CD4-positive, alpha-beta T cell (primary cell): ENCODE data around the gene KCND3. TPM values are rescaled to one million over a fixed set of nuclear protein-coding genes. Genes with fewer than 3 reads are reported as not detected.

ENCODE experiments used
- ATAC-seq: fragments of 200-7000 bp; cut with Tn5 transposase; one replicate; pipeline ENCODE4 v1.10.0; 2022; ENCODE audit warnings: mild to moderate bottlenecking; ENCODE audit not compliant: poor library complexity
- CTCF ChIA-PET: fragments of 350-600 bp; sonication (Branson Sonifier 250); formaldehyde crosslinking; loops from one replicate; lab custom pipeline; 2021; ENCODE audit warnings: antibody characterized with exemption, inconsistent platforms; lab: Charles Lee
- POLR2A ChIA-PET: fragments of 350-600 bp; sonication (Branson Sonifier 250); formaldehyde crosslinking; loops from one replicate; lab custom pipeline; 2021; ENCODE audit warnings: antibody characterized with exemption, inconsistent platforms; lab: Charles Lee
- DNase-seq, 14 experiments: peaks; one replicate each; pipeline ENCODE4 v3.0.0-alpha.2; 2013 to 2020; ENCODE audit warnings: mixed read lengths in 2 of 14
- H3K27ac ChIP-seq, 2 donors: one replicate each; pipeline versions ENCODE4 v1.5.1 to v1.7.0; 2013; ENCODE audit warnings: low read length in 2 of 2, low read depth in 1 of 2, mild to moderate bottlenecking in 1 of 2
- H3K27me3 ChIP-seq, 2 experiments: 1 replicate in 1 of 2; 2 replicates in 1 of 2; pipeline versions ENCODE4 v1.6.1 to v1.7.0; 2013; ENCODE audit warnings: low read length in 2 of 2, control low read depth in 1 of 2, mild to moderate bottlenecking in 1 of 2, moderate library complexity in 1 of 2; ENCODE audit not compliant: insufficient read depth in 2 of 2, control insufficient read depth in 1 of 2
- H3K36me3 ChIP-seq: one replicate; pipeline ENCODE4 v1.6.1; 2013; ENCODE audit warnings: low read length, control low read depth; ENCODE audit not compliant: insufficient read depth
- H3K4me1 ChIP-seq: one replicate; pipeline ENCODE4 v1.6.1; 2013; ENCODE audit warnings: low read length, control low read depth; ENCODE audit not compliant: insufficient read depth
- H3K4me3 ChIP-seq: one replicate; pipeline ENCODE4 v1.5.1; 2013; ENCODE audit warnings: mild to moderate bottlenecking, low read length, moderate library complexity
- H3K9me3 ChIP-seq, 2 experiments: 1 replicate in 1 of 2; 2 replicates in 1 of 2; pipeline versions ENCODE4 v1.6.1 to v1.7.0; 2013; ENCODE audit warnings: low read length in 2 of 2, mild to moderate bottlenecking in 2 of 2, control low read depth in 1 of 2, moderate library complexity in 1 of 2; ENCODE audit not compliant: control insufficient read depth in 1 of 2, insufficient read depth in 1 of 2
- H3K27ac Mint-ChIP-seq: one replicate; pipeline ENCODE4 v1.8.0; 2020; ENCODE audit warnings: mixed read lengths
- H3K27me3 Mint-ChIP-seq: one replicate; pipeline ENCODE4 v1.8.0; 2021; ENCODE audit warnings: mixed read lengths
- H3K36me3 Mint-ChIP-seq: one replicate; pipeline ENCODE4 v1.8.0; 2021; ENCODE audit warnings: low read depth, mixed read lengths
- H3K4me1 Mint-ChIP-seq: one replicate; pipeline ENCODE4 v1.8.0; 2021; ENCODE audit warnings: low read depth, mixed read lengths
- H3K4me3 Mint-ChIP-seq: one replicate; pipeline ENCODE4 v1.8.0; 2020; ENCODE audit warnings: mild to moderate bottlenecking, mixed read lengths
- H3K9me3 Mint-ChIP-seq: one replicate; pipeline ENCODE4 v1.8.0; 2020; ENCODE audit warnings: mixed read lengths
- CTCF ChIP-seq: fragments of 200-600 bp; IDR thresholded peaks from one replicate; pipeline ENCODE4 v1.8.0; 2022; ENCODE audit warnings: antibody characterized with exemption, mild to moderate bottlenecking
- intact Hi-C, 2 experiments: fragments of 100-400 bp; cut with DNase I in 1 of 2; cut with micrococcal nuclease in 1 of 2; formaldehyde crosslinking; loops; one replicate each; pipeline versions ENCODE4 v1.15.1 to v1.9.0; 2023 to 2025; cut with DNase I, micrococcal nuclease
- total RNA-seq, 174 experiments: library from RNA in 2 of 174; stranded (reverse) in 2 of 174; gene quantifications; one replicate each; pipeline ENCODE4 v1.2.3 and lab custom pipeline; 2021 to 2026

Gene KCND3
- total RNA-seq, 2 experiments from 2014 or later: 0.05 TPM; not detected in 1

- no peaks in the 10 kb centered on the region for H3K4me1 ChIP-seq
- no peak overlapping the region for H3K4me3 Mint-ChIP-seq
- H3K36me3 Mint-ChIP-seq: no peaks in the 10 kb centered on the region
- H3K27ac ChIP-seq: no peak overlapping the region
- intact Hi-C loops: no loop called here
- H3K4me3 ChIP-seq: no peak overlapping the region
- ChIA-PET CTCF (no interaction called here), POLR2A (no interaction called here)
- no peak for TF ChIP-seq CTCF
- no peak for ATAC-seq
- DNase-seq: no peak
- H3K9me3 Mint-ChIP-seq: peaks cover 4% of the 10 kb centered on the region
- peaks cover 0 to 5% of the 10 kb centered on the region in 2 experiments for H3K9me3 ChIP-seq
- H3K4me1 Mint-ChIP-seq: no peaks in the 10 kb centered on the region
- H3K27ac Mint-ChIP-seq: no peak overlapping the region
- H3K27me3 Mint-ChIP-seq: peaks cover 38% of the 10 kb centered on the region
- peaks cover 3 to 17% of the 10 kb centered on the region in 2 experiments for H3K27me3 ChIP-seq
- no peaks in the 10 kb centered on the region for H3K36me3 ChIP-seq
Measured at GRCh38 chr1:111822138-111822537, 167.3 kb downstream of the KCND3 start.

DNA sequence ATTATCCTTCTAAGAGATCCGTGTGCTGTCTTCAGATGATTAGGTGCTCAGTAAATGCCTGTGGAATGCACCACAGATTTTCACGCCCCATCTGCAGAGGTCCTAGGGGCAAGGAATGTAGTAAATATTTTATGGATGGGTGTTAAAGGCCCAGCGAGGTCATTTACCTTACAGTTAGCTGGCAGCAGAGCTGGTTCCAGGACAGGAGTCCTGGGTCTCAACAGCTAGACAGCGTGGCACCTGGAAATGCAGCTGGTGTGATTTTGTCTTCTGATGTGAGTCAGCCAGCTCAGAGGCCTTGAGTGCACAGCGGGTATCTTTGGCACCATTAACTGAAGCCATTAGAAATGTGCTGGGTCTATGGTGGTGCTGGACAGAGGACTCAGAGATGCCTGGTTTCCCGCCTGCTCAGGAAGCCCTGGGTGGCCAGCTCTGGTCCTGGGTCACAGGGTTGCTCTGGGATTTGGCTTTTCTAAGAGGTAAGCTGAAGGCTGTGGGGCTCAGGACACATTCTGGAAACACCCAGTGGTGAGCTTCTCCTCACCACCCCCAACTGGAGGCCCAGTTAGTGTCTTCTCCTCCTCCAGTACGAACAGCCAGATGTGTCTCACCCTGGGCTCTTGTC is 168.2 kb downstream of the KCND3 start:
- Mint-ChIP-seq H3K4me3 (no peak overlapping the region), H3K9me3 (peaks cover 4% of the 10 kb centered on the region), H3K27me3 (peaks cover 31% of the 10 kb centered on the region), H3K36me3 (no peaks in the 10 kb centered on the region), H3K27ac (no peak overlapping the region), H3K4me1 (no peaks in the 10 kb centered on the region)
- DNase-seq (no peak), ATAC-seq (no peak)
- intact Hi-C loops: no loop called here
- H3K4me3 ChIP-seq: no peak overlapping the region
- TF ChIP-seq CTCF: no peak
- H3K27ac ChIP-seq: no peak overlapping the region
- peaks cover 0 to 16% of the 10 kb centered on the region in 2 experiments for H3K27me3 ChIP-seq
- POLR2A ChIA-PET: no interaction called here
- H3K4me1 ChIP-seq: no peaks in the 10 kb centered on the region
- no peaks in the 10 kb centered on the region for H3K36me3 ChIP-seq
- CTCF ChIA-PET: no interaction called here
- H3K9me3 ChIP-seq: peaks cover 0 to 5% of the 10 kb centered on the region in 2 experiments

GRCh38 chr1:111819566-111820263 is 169.8 kb downstream of the KCND3 start:
- H3K27ac ChIP-seq: no peak overlapping the region
- Mint-ChIP-seq H3K4me3 (no peak overlapping the region), H3K27ac (no peak overlapping the region), H3K36me3 (no peaks in the 10 kb centered on the region), H3K9me3 (no peaks in the 10 kb centered on the region), H3K27me3 (peaks cover 27% of the 10 kb centered on the region), H3K4me1 (no peaks in the 10 kb centered on the region)
- H3K9me3 ChIP-seq: peaks cover 0 to 5% of the 10 kb centered on the region in 2 experiments
- no peak for TF ChIP-seq CTCF
- ATAC-seq (no peak), DNase-seq (no peak)
- ChIA-PET CTCF (no interaction called here), POLR2A (no interaction called here)
- intact Hi-C loops: no loop called here
- no peaks in the 10 kb centered on the region for H3K36me3 ChIP-seq
- no peaks in the 10 kb centered on the region for H3K4me1 ChIP-seq
- peaks cover 0 to 16% of the 10 kb centered on the region in 2 experiments for H3K27me3 ChIP-seq
- H3K4me3 ChIP-seq: no peak overlapping the region
